ENCODE measurements around the gene TDRD9.

The TDRD9 gene

GRCh38 chr14:104093366-104094055 lies 165.3 kb downstream of the TDRD9 start:
- peak; percentile 31 for DNase-seq

DNA sequence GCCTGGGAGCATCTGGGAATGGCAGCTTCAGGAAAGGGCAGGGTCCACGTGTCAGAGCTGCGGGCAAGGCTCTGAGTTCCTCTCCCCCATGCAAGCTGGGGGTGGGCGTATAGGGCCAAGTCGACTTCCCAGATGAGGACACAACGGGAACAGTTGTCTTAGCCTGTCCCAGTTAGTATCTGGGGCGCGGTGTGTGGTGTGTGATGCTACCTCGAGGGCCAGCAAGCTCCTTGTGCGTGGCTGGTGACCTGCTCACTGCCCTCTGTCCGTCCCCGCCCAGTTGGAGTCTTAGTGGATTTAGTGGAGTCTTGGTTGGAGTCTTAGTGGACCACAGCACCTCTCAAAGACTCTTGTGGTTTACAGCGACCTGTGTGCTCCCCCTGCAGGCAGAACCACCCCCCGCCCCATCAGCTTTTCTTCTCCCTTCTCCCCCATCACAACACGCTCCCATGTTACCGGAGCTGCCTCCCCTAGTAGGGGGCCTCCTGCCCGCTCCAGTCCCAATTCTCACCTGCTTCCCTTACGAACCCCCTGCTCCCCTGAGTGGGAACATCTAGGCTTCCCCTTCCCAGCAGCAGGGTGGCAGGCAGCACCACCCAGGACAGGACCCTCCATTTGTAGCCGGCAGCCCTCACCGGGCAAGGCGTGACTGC lies 165.9 kb downstream of the TDRD9 start:
- peak; percentile 11 for DNase-seq

DNA sequence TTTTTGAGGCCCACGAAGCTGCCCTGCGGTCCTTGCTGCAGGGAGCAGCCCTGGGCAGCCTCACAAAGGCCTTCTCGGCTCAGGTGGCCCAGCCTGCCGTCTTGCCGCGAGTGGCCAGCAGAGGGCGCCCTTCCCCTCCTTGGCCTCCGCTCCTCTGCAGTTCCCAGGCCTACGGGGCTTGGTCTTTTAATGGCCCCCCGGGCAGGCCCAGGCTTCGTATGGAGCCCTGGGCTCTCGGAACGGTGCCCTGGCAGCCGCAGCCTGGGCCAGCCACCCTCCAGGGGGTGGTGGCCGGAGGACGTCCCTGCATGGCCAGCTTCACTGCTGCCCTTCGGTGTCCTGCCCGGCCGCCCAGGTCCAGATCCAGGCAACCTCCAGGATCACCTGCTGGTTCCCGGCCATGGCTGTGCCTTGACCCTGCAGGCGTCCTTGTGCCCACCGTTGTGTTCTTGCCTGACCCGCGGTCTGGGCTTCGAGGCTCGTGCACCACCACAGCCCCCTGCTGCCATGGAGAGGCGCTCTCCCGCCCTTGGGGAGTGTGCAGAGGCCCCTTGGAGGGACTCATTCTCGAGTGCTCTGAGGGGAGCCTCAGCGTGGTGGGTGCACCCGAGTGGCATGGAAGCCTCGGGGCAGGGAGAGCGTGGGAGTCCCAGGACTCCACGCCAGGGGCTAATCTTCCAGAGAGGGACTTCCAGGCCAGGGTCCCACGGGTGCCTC lies 166.6 kb downstream of the TDRD9 start:
- DNase-seq: peak; percentile 68

DNA sequence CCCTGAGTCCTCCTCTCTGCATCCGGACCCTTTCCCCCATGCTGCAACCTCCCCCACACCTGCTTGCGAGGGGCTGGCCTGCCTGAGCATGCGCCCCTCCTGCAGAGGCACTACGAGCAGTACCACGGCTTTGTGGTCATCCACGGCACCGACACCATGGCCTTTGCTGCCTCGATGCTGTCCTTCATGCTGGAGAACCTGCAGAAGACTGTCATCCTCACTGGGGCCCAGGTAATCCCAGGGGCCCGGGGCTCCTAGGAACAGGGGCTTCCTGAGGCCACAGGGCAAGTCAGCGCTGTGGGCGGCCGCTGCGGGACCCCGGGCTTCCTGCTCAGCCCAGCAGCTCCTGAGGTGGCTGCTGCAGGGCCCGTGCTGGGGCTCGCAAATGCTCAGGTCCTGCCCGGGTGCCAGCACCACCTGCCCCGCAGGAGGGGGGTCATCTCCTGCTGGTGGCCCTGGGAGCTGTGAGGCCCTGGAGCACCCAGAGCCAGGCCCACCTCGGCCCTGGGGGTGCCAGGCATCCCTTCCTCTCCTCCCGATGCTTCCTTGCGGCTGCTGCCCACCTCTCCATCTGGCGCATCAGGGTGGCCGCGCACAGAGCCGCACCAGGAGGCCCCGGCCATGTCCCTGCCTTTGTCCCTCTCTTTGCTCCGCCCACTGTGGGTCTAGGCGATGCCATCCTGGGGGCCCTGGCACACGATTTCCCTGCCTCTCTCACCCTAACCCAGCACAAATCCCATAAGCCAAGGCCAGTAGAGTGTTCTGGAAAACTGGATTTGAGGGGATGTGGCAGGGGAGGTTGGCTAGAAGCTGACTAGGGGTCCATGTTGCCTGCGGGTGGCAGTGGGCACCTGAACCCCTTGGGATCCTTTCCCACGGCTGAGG lies 167.4 kb downstream of the TDRD9 start:
- no peak for DNase-seq

DNA sequence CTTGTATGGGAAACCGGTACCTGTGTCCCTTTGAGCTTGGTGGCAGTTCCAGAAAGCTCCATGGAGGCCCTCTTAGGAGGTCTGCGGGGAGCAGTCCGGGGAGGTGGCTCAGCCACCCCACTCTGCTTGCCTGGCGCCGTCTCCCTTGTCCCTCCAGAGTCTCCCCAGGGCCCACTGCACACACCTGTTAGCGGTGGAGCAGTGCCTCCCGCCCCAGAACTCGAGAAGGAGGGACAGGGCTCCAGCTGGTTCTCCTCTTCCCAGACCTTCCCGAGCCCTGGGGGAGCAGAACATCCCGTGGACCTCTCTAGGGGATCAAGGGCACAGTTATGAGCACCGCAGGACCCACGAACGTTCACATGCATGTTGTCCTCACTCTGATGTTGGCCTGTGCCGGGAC lies 168.1 kb downstream of the TDRD9 start:
- no peak for DNase-seq

GRCh38 chr14:104096751-104097700 lies 168.8 kb downstream of the TDRD9 start:
- peak; percentile 35 for DNase-seq

DNA sequence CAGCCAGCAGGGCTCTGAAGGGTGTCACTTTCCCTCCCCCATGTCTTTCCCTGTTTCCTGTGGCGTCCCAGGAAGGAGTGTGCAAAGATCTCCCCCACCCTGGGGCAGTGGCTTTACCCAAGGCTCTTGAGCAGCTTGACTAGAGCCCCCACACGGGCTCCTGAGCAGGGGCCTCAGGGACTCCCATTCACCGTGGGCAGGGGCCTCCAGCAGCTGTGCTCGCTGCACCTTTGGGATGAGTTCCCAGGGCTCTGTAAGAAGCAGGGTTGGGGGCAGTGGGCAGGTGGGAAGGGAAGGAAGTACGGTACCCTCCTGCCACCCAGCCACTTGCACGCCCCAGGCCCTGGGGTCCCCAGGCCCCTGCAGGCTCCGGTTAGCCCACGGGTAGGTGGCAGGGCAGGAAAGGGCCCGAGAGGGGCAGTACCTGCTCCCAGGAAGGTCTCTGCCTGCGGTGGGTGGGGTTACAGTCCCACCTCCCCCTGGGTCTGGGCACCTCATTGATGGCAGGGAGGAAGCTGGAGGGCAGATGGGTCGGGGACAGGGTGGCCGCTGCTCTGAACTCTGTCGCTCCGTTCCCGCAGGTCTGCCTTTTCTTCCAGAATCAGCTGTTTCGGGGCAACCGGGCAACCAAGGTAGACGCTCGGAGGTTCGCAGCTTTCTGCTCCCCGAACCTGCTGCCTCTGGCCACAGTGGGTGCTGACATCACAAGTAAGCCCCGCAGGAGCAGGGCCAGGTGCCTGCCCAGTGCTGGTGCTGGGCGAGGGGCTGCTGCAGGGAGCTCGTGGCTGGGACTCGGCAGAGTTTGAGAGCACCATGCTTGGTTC lies 170.2 kb downstream of the TDRD9 start:
- DNase-seq: no peak

DNA sequence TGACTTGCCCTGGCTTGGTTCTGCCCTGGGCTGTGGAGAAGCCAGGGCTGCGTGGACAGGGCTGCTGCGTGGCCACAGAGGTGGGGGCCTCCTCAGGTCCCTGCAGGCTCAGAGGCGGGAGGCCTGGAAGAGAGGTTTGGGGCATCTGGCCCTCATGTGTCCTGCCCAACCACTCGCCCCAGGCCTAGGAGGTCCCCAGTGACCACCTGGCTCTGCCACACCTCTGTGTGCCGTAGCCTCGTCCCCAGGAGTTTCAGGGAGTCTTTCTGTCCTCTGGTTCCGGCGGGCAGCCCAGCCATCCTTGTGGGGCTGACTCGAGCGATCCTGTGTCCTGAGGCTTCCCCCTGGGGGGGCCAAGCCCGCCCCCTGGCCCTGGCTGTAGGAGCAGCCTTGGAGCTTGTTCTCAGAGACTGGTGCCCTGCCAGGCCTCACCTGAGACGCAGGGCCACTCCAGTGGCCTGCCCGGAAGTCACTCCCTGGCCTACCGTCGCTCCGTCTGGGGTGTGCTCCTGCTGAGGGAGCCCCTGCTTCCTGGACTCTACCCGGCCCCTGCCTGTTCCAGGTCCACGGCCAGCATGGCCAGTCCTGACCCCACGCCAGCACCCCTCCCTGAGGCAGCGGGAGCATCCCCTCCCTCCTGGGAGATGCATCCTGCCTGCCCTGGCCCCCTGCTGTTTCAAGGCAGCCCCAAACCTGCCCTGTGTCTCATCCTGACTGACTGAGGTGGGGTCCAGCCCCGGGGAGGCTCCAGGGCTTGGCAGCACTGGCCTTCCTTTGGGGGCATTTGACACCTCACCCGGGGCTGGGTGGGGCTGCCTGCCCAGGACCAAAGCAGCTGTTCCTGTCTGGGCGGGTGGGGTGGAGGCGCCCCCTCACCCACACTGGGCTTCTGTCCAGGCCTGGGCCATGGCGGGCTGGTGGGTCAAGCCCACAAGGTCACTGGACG lies 171.1 kb downstream of the TDRD9 start:
- DNase-seq: no peak

DNA sequence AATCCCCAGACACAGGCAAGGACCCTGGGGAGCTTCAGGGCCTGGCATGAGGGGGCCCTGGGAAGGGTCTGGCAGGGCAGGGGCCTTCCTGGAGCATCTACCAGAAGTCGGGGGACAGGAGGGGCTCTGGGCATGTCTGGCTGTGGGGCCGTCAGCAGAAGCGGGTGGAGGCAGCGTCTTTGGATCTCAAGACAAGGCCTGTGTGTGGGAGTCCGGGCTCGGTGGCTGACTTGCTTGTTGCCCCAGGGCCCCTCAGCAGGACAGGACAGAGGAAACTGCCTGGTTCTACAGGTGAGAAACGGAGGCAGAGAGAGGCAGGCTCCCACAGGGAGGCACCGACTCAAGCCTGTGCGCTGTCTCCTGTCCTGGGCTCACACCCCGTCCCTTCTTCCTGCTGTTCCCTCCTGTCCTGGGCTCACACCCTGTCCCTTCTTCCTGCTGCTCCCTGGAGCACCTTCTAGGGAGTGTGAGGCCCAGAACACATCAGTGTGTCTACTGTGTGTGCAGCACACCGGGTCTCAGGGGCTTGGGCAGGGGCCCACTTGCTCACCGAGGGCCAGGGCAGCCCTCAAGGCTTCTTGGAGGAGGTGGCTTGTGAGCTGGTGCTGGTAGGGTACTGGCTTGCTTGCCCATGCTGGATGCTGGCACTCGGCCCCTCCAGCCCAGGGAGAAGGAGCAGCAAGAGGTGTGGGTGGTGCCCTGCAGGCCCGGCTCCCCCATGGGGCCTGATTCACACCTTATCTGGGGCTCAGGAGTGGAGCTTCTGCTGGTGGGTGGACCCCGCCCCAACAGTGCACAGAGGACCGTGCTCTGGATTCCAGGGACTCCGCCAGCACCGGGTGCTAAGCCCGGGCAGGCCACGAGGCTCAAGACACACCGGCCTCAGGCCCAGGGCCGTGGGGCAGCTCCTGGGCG lies 172.2 kb downstream of the TDRD9 start:
- DNase-seq: no peak

- DNase-seq: no peak
Observed at GRCh38 chr14:104101086-104101621, 172.9 kb downstream of the TDRD9 start.

GRCh38 chr14:104101651-104102281 lies 173.5 kb downstream of the TDRD9 start:
- DNase-seq: no peak

Measured in NCI-H82 (cell line).